Ovary (tissue), 3 donors: ENCODE data around the gene CASP14.

Experiments
- EP300 ChIP-seq: sonication (generic); formaldehyde crosslinking; IDR thresholded peaks from one replicate; pipeline ENCODE4 v1.6.1; 2017; ENCODE audit warnings: antibody characterized with exemption
- POLR2A ChIP-seq: fragments of 450-650 bp; IDR thresholded peaks from one replicate; pipeline ENCODE4 v1.6.1; 2017; ENCODE audit warnings: antibody characterized with exemption, mild to moderate bottlenecking, moderate library complexity
- TF ChIP-seq, protein P1 (sequence below), 3 donors: fragments of 450-650 bp in 2 of 3; fragments of 200-600 bp in 1 of 3; IDR thresholded peaks; one replicate each; pipeline versions ENCODE4 v1.5.1 to v1.8.0; 2016 to 2022; ENCODE audit warnings: antibody characterized with exemption in 3 of 3, mild to moderate bottlenecking in 1 of 3
- donor health status: DM: no; HTN: no; CAD: no.

DNA sequence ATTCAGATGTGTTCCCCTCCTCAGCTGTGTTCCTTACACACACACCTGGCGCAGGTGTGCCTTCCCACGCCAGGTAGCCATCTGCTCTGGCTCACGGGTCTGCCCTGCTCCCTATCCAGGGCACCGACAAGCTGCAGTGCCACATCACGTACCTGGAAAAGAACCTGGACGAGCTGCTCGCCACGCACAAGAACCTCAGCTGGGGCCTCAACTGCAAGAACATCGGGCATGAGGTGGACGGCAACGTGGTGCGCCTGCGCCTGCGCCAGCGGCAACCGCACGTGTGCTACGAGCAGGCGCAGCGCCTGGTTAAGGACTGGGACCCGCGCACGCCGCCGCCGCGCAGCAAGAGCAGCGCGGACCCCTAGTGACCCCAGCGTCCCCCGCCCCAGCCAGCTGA is 26.5 kb upstream of the CASP14 start:
- TF ChIP-seq, protein P1, sequence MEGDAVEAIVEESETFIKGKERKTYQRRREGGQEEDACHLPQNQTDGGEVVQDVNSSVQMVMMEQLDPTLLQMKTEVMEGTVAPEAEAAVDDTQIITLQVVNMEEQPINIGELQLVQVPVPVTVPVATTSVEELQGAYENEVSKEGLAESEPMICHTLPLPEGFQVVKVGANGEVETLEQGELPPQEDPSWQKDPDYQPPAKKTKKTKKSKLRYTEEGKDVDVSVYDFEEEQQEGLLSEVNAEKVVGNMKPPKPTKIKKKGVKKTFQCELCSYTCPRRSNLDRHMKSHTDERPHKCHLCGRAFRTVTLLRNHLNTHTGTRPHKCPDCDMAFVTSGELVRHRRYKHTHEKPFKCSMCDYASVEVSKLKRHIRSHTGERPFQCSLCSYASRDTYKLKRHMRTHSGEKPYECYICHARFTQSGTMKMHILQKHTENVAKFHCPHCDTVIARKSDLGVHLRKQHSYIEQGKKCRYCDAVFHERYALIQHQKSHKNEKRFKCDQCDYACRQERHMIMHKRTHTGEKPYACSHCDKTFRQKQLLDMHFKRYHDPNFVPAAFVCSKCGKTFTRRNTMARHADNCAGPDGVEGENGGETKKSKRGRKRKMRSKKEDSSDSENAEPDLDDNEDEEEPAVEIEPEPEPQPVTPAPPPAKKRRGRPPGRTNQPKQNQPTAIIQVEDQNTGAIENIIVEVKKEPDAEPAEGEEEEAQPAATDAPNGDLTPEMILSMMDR (IDR thresholded peaks at IDR 0.05), result no peak
- TF ChIP-seq EP300, result no peak
- TF ChIP-seq POLR2A, result no peak
